GM12891 (cell line): Measurements from ENCODE around the gene PNN.

Experiments used
- POLR2A ChIP-seq: IDR thresholded peaks from 2 replicates; pipeline ENCODE4 v1.6.1; 2011; ENCODE audit warnings: low read depth, low read length, control low read depth
- POLR2AphosphoS5 ChIP-seq: IDR thresholded peaks from 2 replicates; pipeline ENCODE4 v1.6.1; 2011; ENCODE audit warnings: low read depth, low read length, control low read depth
- SPI1 ChIP-seq: IDR thresholded peaks from 2 replicates; pipeline ENCODE4 v1.6.1; 2011; ENCODE audit warnings: low read depth, low read length, control low read depth
- TAF1 ChIP-seq: IDR thresholded peaks from 2 replicates; pipeline ENCODE4 v1.6.1; 2011; ENCODE audit warnings: low read depth, low read length, control low read depth

DNA sequence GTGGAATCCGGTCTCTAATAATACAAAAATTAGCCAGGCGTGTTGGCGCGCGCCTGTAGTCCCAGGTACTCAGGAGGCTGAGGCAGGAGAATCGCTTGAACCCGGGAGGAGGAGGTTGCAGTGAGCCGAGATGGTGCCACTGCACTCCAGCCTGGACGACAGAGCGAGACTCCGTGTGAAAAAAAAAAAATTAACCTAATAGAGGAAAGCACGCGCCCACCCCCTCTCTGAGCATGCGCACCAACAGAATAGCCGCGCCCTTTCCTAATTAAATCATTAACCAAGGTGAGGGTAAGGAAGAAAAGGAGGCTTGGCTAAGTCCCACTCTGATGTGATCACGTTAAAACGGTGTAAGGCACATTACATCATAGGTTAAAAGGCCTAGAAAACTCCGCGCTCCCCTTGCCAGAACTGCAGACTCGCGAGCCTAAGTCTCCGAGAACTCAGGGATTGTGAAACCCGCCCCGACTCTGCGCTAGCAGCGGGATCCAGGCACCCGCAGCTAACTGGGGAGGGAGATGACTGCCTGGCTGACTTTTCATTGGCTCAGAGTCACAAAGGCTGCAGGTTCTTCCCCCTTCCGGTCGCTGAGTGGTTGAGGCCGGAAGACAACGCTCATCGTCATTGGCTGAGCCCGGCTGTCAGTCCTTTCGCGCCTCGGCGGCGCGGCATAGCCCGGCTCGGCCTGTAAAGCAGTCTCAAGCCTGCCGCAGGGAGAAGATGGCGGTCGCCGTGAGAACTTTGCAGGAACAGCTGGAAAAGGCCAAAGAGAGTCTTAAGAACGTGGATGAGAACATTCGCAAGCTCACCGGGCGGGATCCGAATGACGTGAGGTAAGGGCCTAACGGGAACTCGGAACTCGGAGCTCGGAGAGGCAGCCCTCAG is at the start of gene PNN:
- peak; percentile 97 for TF ChIP-seq POLR2A
- TF ChIP-seq TAF1, result peak; percentile 97
- peak; percentile 96 for TF ChIP-seq POLR2AphosphoS5
- no peak for TF ChIP-seq SPI1
